ENCODE data around the gene FOXP1. TPM values are rescaled to one million over a fixed set of nuclear protein-coding genes. Genes with fewer than 3 reads are reported as not detected.

Gene FOXP1
- total and polyA plus RNA-seq, 2 of the 13 experiments (the other 11 are each of a cell fraction or from before 2014, with no cell fraction given) = 40.4 to 59.0 TPM

GRCh38 chr3:71584394-71585011 is 975 bp upstream of the FOXP1 start (continued):
- TF ChIP-seq NFATC3 (CRISPR knock-in tag; IDR thresholded peaks at IDR 0.05) (no peak), MAX (IDR thresholded peaks at IDR 0.05) (no peak), HMGA1 (CRISPR knock-in tag; conservative IDR thresholded peaks at IDR 0.05) (no peak), KAT8 (CRISPR knock-in tag; IDR thresholded peaks at IDR 0.05) (no peak), ZNF264 (CRISPR knock-in tag; IDR thresholded peaks at IDR 0.05) (no peak), NFAT5 (CRISPR knock-in tag; IDR thresholded peaks at IDR 0.05) (no peak), SMAD3 (CRISPR knock-in tag; IDR thresholded peaks at IDR 0.05) (no peak), ELF1 (CRISPR knock-in tag; IDR thresholded peaks at IDR 0.05) (no peak), ZNF672 (CRISPR knock-in tag; IDR thresholded peaks at IDR 0.05) (no peak), REST (IDR thresholded peaks at IDR 0.05; ENCODE audit: borderline replicate concordance in 1 of 2, low read depth in 1 of 2, low read length in 2 of 2) (no peak), ATF1 (CRISPR knock-in tag; IDR thresholded peaks at IDR 0.05) (no peak), POLR2G (IDR thresholded peaks at IDR 0.05; ENCODE audit: low read depth, low read length) (peak; percentile 70), SIN3B (IDR thresholded peaks at IDR 0.05; ENCODE audit: low read length) (peak; percentile 41; the same call in 1 of the 2 replicates), MIER3 (CRISPR knock-in tag; IDR thresholded peaks at IDR 0.05; ENCODE audit: borderline replicate concordance) (no peak), TGIF2 (CRISPR knock-in tag; IDR thresholded peaks at IDR 0.05) (peak; percentile 58), RBFOX2 (IDR thresholded peaks at IDR 0.05; ENCODE audit: low read depth, low read length) (0 out of 2 replicates have a peak, but pooled peaks have one; percentile 24), HDAC2 (CRISPR knock-in tag; IDR thresholded peaks at IDR 0.05) (peak; percentile 67), ZNF710 (CRISPR knock-in tag; IDR thresholded peaks at IDR 0.05; ENCODE audit: borderline replicate concordance) (peak; percentile 94; the same call in 1 of the 2 replicates)
- TF ChIP-seq, protein P1, sequence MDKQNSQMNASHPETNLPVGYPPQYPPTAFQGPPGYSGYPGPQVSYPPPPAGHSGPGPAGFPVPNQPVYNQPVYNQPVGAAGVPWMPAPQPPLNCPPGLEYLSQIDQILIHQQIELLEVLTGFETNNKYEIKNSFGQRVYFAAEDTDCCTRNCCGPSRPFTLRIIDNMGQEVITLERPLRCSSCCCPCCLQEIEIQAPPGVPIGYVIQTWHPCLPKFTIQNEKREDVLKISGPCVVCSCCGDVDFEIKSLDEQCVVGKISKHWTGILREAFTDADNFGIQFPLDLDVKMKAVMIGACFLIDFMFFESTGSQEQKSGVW (CRISPR knock-in tag; IDR thresholded peaks at IDR 0.05; ENCODE audit: borderline replicate concordance) = no peak
